CD4-positive, alpha-beta T cell treated with Interleukin-15 for 1 hour (primary cell): ENCODE data around the gene BTK.
"Not testable (repeated sequence)": the region's sequence is repeated elsewhere in the genome, so short reads cannot be mapped to it uniquely, and the experiment has no call there.

Source experiments
- DNase-seq: peaks from one replicate; pipeline ENCODE4 v3.0.0-alpha.2; 2020

The BTK gene

DNA sequence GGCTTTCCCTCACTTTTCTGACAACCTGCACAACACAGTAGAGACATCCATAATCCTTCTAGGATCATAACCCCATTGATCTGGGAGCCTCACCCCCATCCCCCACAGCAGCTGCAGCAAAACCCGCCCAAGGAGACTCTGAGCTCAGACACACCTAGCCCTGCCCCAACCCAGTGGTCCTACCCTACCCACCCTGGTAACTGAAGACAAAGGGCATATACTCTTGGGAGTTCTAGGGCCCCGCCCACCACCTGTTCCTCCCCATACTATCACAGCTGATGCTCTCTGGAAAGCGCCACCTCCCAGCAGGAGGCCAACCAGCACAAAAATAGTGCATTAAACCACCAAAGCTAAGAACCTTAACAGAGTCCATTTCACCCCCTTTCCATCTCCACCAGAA lies 59.4 kb downstream of the BTK start:
- DNase-seq, result not testable (repeated sequence)

GRCh38 chrX:101303790-101304189 lies 82.2 kb downstream of the BTK start:
- DNase-seq, result no peak
